HCEC 1CT (cell line): ENCODE measurements around the gene CASS4.
A peak's percentile ranks its signal among the peaks of the same experiment; 100 is the strongest.
"Not testable (repeated sequence)": the region's sequence is repeated elsewhere in the genome, so short reads cannot be mapped to it uniquely, and the experiment has no call there.

ENCODE experiments used
- DNase-seq: peaks from one replicate; pipeline ENCODE4 v3.0.0-alpha.2; 2017

CASS4 gene

GRCh38 chr20:56392132-56392880 lies 19.8 kb upstream of the CASS4 start, which contains the start of the genes AURKA and CSTF1:
AURKA (minus strand) TSS chr20:56392215; CDS start chr20:56388197, 4,018 bp downstream.
CSTF1 (plus strand) TSS chr20:56392645; CDS start chr20:56395553, 2,908 bp downstream.
- peak; percentile 99 for DNase-seq

GRCh38 chr20:56392881-56393482 lies 19.1 kb upstream of the CASS4 start:
- no peak for DNase-seq

- no peak for DNase-seq
Measured at GRCh38 chr20:56393653-56394052, 18.4 kb upstream of the CASS4 start.

GRCh38 chr20:56395166-56395565 lies 16.9 kb upstream of the CASS4 start:
- DNase-seq: no peak

- DNase-seq: peak; percentile 53
Measured at GRCh38 chr20:56400001-56400640, 11.9 kb upstream of the CASS4 start.

GRCh38 chr20:56403465-56403864 lies 8.6 kb upstream of the CASS4 start:
- no peak for DNase-seq

- DNase-seq: peak; percentile 18
Measured at GRCh38 chr20:56405356-56405755, 6.7 kb upstream of the CASS4 start.

- no peak for DNase-seq
Measured at GRCh38 chr20:56406910-56407309, 5.2 kb upstream of the CASS4 start.

GRCh38 chr20:56409521-56409920 lies 2.5 kb upstream of the CASS4 start:
- peak; percentile 67 for DNase-seq

GRCh38 chr20:56409956-56410355 lies 2.1 kb upstream of the CASS4 start:
- DNase-seq: no peak

- not testable (repeated sequence) for DNase-seq
Measured at GRCh38 chr20:56411287-56411686, 773 bp upstream of the CASS4 start.

GRCh38 chr20:56412473-56412790 lies 372 bp downstream of the CASS4 start:
- no peak for DNase-seq

GRCh38 chr20:56412949-56413348 lies 889 bp downstream of the CASS4 start:
- no peak for DNase-seq

- peak; percentile 78 for DNase-seq
Measured at GRCh38 chr20:56414842-56415765, 3.0 kb downstream of the CASS4 start.

GRCh38 chr20:56417402-56417801 lies 5.3 kb downstream of the CASS4 start:
- no peak for DNase-seq

GRCh38 chr20:56417911-56418310 lies 5.9 kb downstream of the CASS4 start:
- peak; percentile 67 for DNase-seq

GRCh38 chr20:56418385-56418861 lies 6.4 kb downstream of the CASS4 start:
- DNase-seq: no peak

- no peak for DNase-seq
Measured at GRCh38 chr20:56420028-56420427, 8.0 kb downstream of the CASS4 start.

GRCh38 chr20:56420940-56421688 lies 9.1 kb downstream of the CASS4 start:
- DNase-seq: no peak

GRCh38 chr20:56422076-56422823 lies 10.2 kb downstream of the CASS4 start:
- peak; percentile 86 for DNase-seq

GRCh38 chr20:56422824-56423189 lies 10.7 kb downstream of the CASS4 start:
- no peak for DNase-seq
